Mesothelial cell of epicardium (in vitro differentiated cells): Measurements from ENCODE around the gene GPR32. TPM values are rescaled to one million over a fixed set of nuclear protein-coding genes. Genes with fewer than 3 reads are reported as not detected.

Experiments
- DNase-seq, 2 experiments: peaks; one replicate each; pipeline ENCODE4 v3.0.0; 2021; ENCODE audit warnings: low spot score in 2 of 2; ENCODE audit not compliant: unreplicated experiment in 2 of 2
- H3K27ac Mint-ChIP-seq: 2 replicates; pipeline ENCODE4 v1.8.0; 2021; ENCODE audit warnings: mixed read lengths
- H3K27me3 Mint-ChIP-seq: 2 replicates; pipeline ENCODE4 v1.8.0; 2021; ENCODE audit warnings: low read depth, mixed read lengths
- H3K36me3 Mint-ChIP-seq: 2 replicates; pipeline ENCODE4 v1.8.0; 2021; ENCODE audit warnings: mixed read lengths
- H3K4me1 Mint-ChIP-seq: 2 replicates; pipeline ENCODE4 v1.8.0; 2021; ENCODE audit warnings: mixed read lengths
- H3K4me3 Mint-ChIP-seq: 2 replicates; pipeline ENCODE4 v1.8.0; 2021; ENCODE audit warnings: mild to moderate bottlenecking, moderate library complexity, mixed read lengths
- H3K9me3 Mint-ChIP-seq: 2 replicates; pipeline ENCODE4 v1.8.0; 2021; ENCODE audit warnings: mixed read lengths
- CTCF ChIP-seq: fragments of 200-600 bp; sonication (generic); IDR thresholded peaks from one replicate; pipeline ENCODE4 v1.5.0; 2021; ENCODE audit warnings: antibody characterized with exemption; ENCODE audit not compliant: unreplicated experiment
- total RNA-seq: library from RNA; stranded (reverse); gene quantifications from 3 replicates; pipeline ENCODE4 v1.2.1, GENCODE V29; 2021

The GPR32 gene
- total RNA-seq, 1 donor from 2014 or later: not detected

- H3K27ac Mint-ChIP-seq: no peak overlapping the region
- no peak overlapping the region for H3K4me3 Mint-ChIP-seq
- TF ChIP-seq CTCF: no peak
Observed at GRCh38 chr19:50796128-50796633, 25.9 kb downstream of the GPR32 start.

GRCh38 chr19:50796634-50797428 is 26.6 kb downstream of the GPR32 start:
- no peaks in the 10 kb centered on the region for H3K9me3 Mint-ChIP-seq
- H3K27me3 Mint-ChIP-seq: no peaks in the 10 kb centered on the region
- peaks cover 11% of the 10 kb centered on the region for H3K36me3 Mint-ChIP-seq
- TF ChIP-seq CTCF: no peak
- peaks cover 10% of the 10 kb centered on the region for H3K4me1 Mint-ChIP-seq
- no peak for DNase-seq
- no peak overlapping the region for H3K27ac Mint-ChIP-seq
- H3K4me3 Mint-ChIP-seq: no peak overlapping the region

More at GRCh38 chr19:50796128-50796633, 25.9 kb downstream of the GPR32 start:
- peaks cover 9% of the 10 kb centered on the region for H3K36me3 Mint-ChIP-seq
- no peaks in the 10 kb centered on the region for H3K27me3 Mint-ChIP-seq
- DNase-seq: no peak
- no peaks in the 10 kb centered on the region for H3K9me3 Mint-ChIP-seq
- peaks cover 8% of the 10 kb centered on the region for H3K4me1 Mint-ChIP-seq

- H3K36me3 Mint-ChIP-seq: peaks cover 11% of the 10 kb centered on the region
- H3K4me3 Mint-ChIP-seq: no peak overlapping the region
- H3K4me1 Mint-ChIP-seq: peaks cover 14% of the 10 kb centered on the region
- TF ChIP-seq CTCF: no peak
- DNase-seq: no peak
- no peaks in the 10 kb centered on the region for H3K9me3 Mint-ChIP-seq
- H3K27ac Mint-ChIP-seq: no peak overlapping the region
- H3K27me3 Mint-ChIP-seq: no peaks in the 10 kb centered on the region
Observed at GRCh38 chr19:50797429-50797780, 27.1 kb downstream of the GPR32 start.

- Mint-ChIP-seq H3K4me3 (no peak overlapping the region), H3K4me1 (peaks cover 19% of the 10 kb centered on the region), H3K27me3 (no peaks in the 10 kb centered on the region), H3K27ac (no peak overlapping the region), H3K36me3 (peaks cover 11% of the 10 kb centered on the region), H3K9me3 (no peaks in the 10 kb centered on the region)
- TF ChIP-seq CTCF: no peak
- DNase-seq: no peak
Observed at GRCh38 chr19:50797781-50798658, 27.8 kb downstream of the GPR32 start.

GRCh38 chr19:50798659-50799546 is 28.6 kb downstream of the GPR32 start:
- Mint-ChIP-seq H3K4me3 (no peak overlapping the region), H3K4me1 (peaks cover 26% of the 10 kb centered on the region), H3K9me3 (no peaks in the 10 kb centered on the region), H3K27me3 (no peaks in the 10 kb centered on the region), H3K36me3 (peaks cover 11% of the 10 kb centered on the region), H3K27ac (no peak overlapping the region)
- DNase-seq: no peak
- no peak for TF ChIP-seq CTCF
